Spleen (tissue), 7 donors: Measurements from ENCODE around the gene TMEM92.

ENCODE experiments used
- CTCF ChIP-seq, 11 experiments: fragments of 200-600 bp in 7 of 11; fragments of 450-650 bp in 4 of 11; sonication (generic) in 4 of 11; IDR thresholded peaks in 8 of 11; conservative IDR thresholded peaks in 3 of 11; 1 replicate in 7 of 11; 2 replicates in 4 of 11; pipeline versions ENCODE4 v1.4.0 to v1.8.0; 2016 to 2021; ENCODE audit warnings: antibody characterized with exemption in 11 of 11, inconsistent platforms in 4 of 11, mild to moderate bottlenecking in 1 of 11
- POLR2A ChIP-seq, 3 donors: fragments of 450-650 bp; IDR thresholded peaks; one replicate each; pipeline ENCODE4 v1.5.1; 2017; ENCODE audit warnings: antibody characterized with exemption in 3 of 3, mild to moderate bottlenecking in 1 of 3
- POLR2AphosphoS5 ChIP-seq, 3 donors: sonication (generic); formaldehyde crosslinking; IDR thresholded peaks; one replicate each; pipeline ENCODE4 v1.5.1; 2017; ENCODE audit warnings: antibody characterized with exemption in 3 of 3
- donor health status: DM: no; HTN: no; CAD: no; lungs with moderate emphysema.
- donor health status: DM: no; HTN: no; CAD: no.
- donor health status: DM: no; HTN: no; CAD: no.

DNA sequence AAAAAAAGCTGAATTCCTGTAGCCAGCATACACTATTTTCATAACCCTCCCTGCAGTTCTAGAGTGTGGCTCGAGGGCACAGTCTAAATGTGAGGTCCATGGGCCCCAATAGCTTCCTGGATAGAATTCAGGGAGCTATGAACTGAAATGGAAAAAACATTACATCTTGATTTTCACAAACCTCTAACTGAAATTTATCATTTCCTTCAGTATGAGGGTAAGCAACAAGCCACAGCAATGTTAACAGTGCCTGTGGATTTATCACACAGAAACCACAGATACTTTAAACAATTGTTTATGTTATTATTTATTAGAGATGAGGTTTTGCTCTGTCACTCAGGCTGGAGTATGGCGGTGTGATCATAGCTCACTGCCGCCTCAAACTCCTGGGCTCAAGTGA lies 18.2 kb downstream of the TMEM92 start:
- TF ChIP-seq CTCF (IDR thresholded peaks at IDR 0.05 in 8 of 11, conservative IDR thresholded peaks at IDR 0.05 in 3 of 11) (no peak), POLR2A (IDR thresholded peaks at IDR 0.05) (no peak), POLR2AphosphoS5 (IDR thresholded peaks at IDR 0.05) (no peak)
